ENCODE measurements around the gene CEMIP. TPM values are rescaled to one million over a fixed set of nuclear protein-coding genes. Genes with fewer than 3 reads are reported as not detected.

The CEMIP gene
- total and polyA plus RNA-seq, 4 experiments from 2014 or later = 0.03 to 0.23 (median 0.17) TPM; not detected in 1

DNA sequence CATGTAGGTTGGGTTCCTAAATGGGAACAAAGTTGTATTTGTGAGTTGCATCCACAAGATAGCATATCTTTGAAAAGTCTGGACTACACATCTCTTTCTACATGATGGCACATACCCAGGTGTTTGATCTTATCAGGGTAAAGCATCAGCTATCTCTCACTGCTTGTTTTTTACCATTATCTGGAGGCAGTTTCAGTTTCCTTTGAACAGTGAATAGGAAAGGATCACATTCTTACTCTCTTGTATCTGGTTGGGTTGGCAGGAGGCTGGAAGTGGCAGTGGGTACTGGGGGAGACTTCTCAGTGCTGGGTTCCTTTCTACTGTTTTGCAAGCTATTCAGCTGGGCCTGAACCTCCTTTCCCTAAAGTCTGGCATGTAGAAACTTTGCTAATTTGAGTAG is 4.1 kb downstream of the CEMIP start:
- DNase-seq = peak in 1 of 5 donors; percentile 11
- H3K36me3 ChIP-seq (ENCODE audit: insufficient read depth, low read length) = no peaks in the 10 kb centered on the region
- Mint-ChIP-seq H3K4me1 (peaks cover 5 to 25% (median 14%) of the 10 kb centered on the region in 4 donors), H3K27ac (no peak overlapping the region), H3K4me3 (peak overlapping the region in 2 of 8 donors; percentile 17), H3K9me3 (no peaks in the 10 kb centered on the region), H3K36me3 (no peaks in the 10 kb centered on the region), H3K27me3 (peaks cover 9 to 20% of the 10 kb centered on the region in 2 donors)
- H3K4me1 ChIP-seq (ENCODE audit: insufficient read depth, low read length) = peaks cover 5% of the 10 kb centered on the region
- ChIA-PET CTCF (ENCODE audit: partially characterized antibody) (interaction anchor here (1.4 kb wide), 1 partner anchor 327 kb away, joined by 4 read pairs; no protein-coding TSS in a partner anchor), POLR2A (ENCODE audit: partially characterized antibody) (no interaction called here)
- H3K27ac ChIP-seq (ENCODE audit: low read depth, low read length) = no peak overlapping the region
- H3K4me3 ChIP-seq (ENCODE audit: low read length in 2 of 2) = no peak overlapping the region
- H3K9me3 ChIP-seq (ENCODE audit: control insufficient read depth in 1 of 2, low read length in 2 of 2) = no peaks in the 10 kb centered on the region
- H3K27me3 ChIP-seq (ENCODE audit: insufficient read depth, low read length) = peaks cover 14% of the 10 kb centered on the region
- intact Hi-C loops (cut with micrococcal nuclease) = loop anchor here (10.0 kb wide), 1 partner anchor 52 kb away; no protein-coding TSS in a partner anchor

DNA sequence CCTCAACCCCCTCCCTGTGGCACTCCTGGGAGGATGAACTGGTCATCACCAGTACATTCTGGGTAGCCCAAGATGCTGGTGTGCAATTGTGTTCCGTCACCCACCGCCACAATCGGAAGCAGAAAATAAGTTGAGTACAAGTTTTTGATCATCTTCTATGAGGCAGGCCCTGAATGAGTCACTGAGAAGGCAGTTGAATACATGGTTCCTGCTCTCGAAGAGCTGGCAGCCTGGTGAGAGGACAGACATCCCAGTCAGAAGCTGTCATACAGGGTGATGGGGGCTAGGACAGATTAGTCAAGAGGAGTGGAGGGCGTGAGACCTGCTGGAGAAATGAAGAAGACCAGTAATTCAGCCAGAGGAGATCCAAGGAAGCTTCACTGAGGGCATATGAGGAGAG is 6.2 kb downstream of the CEMIP start:
- intact Hi-C loops (cut with micrococcal nuclease) = loop anchor here (10.0 kb wide), 1 partner anchor 49 kb away; no protein-coding TSS in a partner anchor

DNA sequence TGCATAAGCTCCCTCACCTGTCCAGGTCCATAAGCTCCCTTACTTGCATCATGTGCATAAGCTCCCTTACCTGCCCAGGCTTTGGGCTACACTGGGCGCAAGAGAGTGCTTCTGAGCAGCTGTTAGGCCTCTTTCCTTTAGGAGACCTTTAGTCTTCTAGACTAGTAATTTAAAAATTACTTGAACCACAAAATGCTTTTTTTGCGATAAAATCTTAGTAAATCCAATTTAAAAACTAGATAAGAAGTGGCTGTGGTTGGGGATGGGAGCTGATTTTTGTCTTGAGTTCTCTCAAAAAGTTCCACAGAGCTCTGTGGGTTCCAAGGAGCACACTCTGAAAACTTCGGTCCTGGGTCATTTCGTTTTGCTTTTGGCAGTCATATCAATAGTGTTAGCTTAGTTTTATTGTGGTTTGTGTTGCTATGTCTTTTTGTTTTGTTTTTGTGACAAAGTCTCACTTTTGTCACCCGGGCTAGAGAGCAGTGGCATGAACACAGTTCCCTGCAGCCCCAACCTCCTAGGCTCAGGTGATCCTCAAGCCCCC is 6.7 kb downstream of the CEMIP start:
- H3K27me3 ChIP-seq (ENCODE audit: insufficient read depth, low read length) = no peaks in the 10 kb centered on the region
- no peak overlapping the region for H3K4me3 ChIP-seq (ENCODE audit: low read length in 2 of 2)
- H3K4me1 ChIP-seq (ENCODE audit: insufficient read depth, low read length) = no peaks in the 10 kb centered on the region
- POLR2A ChIA-PET (ENCODE audit: partially characterized antibody) = no interaction called here
- Mint-ChIP-seq H3K4me3 (no peak overlapping the region), H3K4me1 (peaks cover 3 to 15% (median 11%) of the 10 kb centered on the region in 4 donors), H3K27me3 (peaks cover 9 to 10% of the 10 kb centered on the region in 2 donors), H3K9me3 (no peaks in the 10 kb centered on the region), H3K27ac (no peak overlapping the region), H3K36me3 (no peaks in the 10 kb centered on the region)
- intact Hi-C loops (cut with micrococcal nuclease) = loop anchor here (10.0 kb wide), 1 partner anchor 49 kb away; no protein-coding TSS in a partner anchor
- no peak for DNase-seq
- no peaks in the 10 kb centered on the region for H3K9me3 ChIP-seq (ENCODE audit: control insufficient read depth in 1 of 2, low read length in 2 of 2)
- CTCF ChIA-PET (ENCODE audit: partially characterized antibody) = interaction anchor here (2.6 kb wide), 1 partner anchor 10 kb away, joined by 18 read pairs; no protein-coding TSS in a partner anchor
- H3K36me3 ChIP-seq (ENCODE audit: insufficient read depth, low read length) = no peaks in the 10 kb centered on the region
- H3K27ac ChIP-seq (ENCODE audit: low read depth, low read length) = no peak overlapping the region

More for the DNA sequence above, 6.2 kb downstream of the CEMIP start:
- Histone ChIP-seq H3K27me3 (ENCODE audit: insufficient read depth, low read length) (peaks cover 1% of the 10 kb centered on the region), H3K36me3 (ENCODE audit: insufficient read depth, low read length) (no peaks in the 10 kb centered on the region), H3K4me1 (ENCODE audit: insufficient read depth, low read length) (no peaks in the 10 kb centered on the region), H3K27ac (ENCODE audit: low read depth, low read length) (no peak overlapping the region), H3K4me3 (ENCODE audit: low read length in 2 of 2) (no peak overlapping the region), H3K9me3 (ENCODE audit: control insufficient read depth in 1 of 2, low read length in 2 of 2) (no peaks in the 10 kb centered on the region)
- CTCF ChIA-PET (ENCODE audit: partially characterized antibody) = interaction anchor here (2.6 kb wide), 1 partner anchor 9 kb away, joined by 18 read pairs; no protein-coding TSS in a partner anchor
- H3K4me3 Mint-ChIP-seq = no peak overlapping the region
- POLR2A ChIA-PET (ENCODE audit: partially characterized antibody) = no interaction called here
- no peak for DNase-seq
- peaks cover 3 to 15% (median 11%) of the 10 kb centered on the region in 4 donors for H3K4me1 Mint-ChIP-seq
- no peak overlapping the region for H3K27ac Mint-ChIP-seq
- H3K9me3 Mint-ChIP-seq = no peaks in the 10 kb centered on the region
- peaks cover 4 to 8% of the 10 kb centered on the region in 2 donors for H3K27me3 Mint-ChIP-seq
- no peaks in the 10 kb centered on the region for H3K36me3 Mint-ChIP-seq

DNA sequence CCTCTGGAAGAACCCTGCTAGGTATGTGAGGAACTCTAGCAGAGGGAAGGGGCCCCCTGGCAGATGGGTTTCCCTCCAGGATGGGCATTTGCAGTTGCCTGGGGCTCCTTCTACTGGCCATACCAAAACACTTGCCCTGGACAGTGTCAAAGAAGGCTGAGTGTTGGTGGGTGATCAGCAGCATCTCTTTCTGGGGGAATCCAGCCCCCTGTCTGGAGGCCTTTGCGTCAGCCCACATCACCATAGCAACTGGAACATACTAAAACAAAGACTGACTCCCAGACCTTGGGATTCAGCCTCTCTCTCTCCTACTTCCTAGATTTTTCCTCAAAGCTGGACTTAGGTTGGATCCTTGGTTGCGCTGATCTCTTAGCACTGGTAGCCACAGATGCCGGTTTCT is 8.1 kb downstream of the CEMIP start:
- Histone ChIP-seq H3K4me1 (ENCODE audit: insufficient read depth, low read length) (no peaks in the 10 kb centered on the region), H3K36me3 (ENCODE audit: insufficient read depth, low read length) (no peaks in the 10 kb centered on the region), H3K27ac (ENCODE audit: low read depth, low read length) (no peak overlapping the region), H3K9me3 (ENCODE audit: control insufficient read depth in 1 of 2, low read length in 2 of 2) (no peaks in the 10 kb centered on the region), H3K4me3 (ENCODE audit: low read length in 2 of 2) (no peak overlapping the region), H3K27me3 (ENCODE audit: insufficient read depth, low read length) (no peaks in the 10 kb centered on the region)
- ChIA-PET CTCF (ENCODE audit: partially characterized antibody) (interaction anchor here (1.1 to 1.5 kb wide), 2 partner anchors 11 to 14 kb away, joined by 3 to 6 read pairs; no protein-coding TSS in a partner anchor), POLR2A (ENCODE audit: partially characterized antibody) (no interaction called here)
- no peaks in the 10 kb centered on the region for H3K9me3 Mint-ChIP-seq
- H3K36me3 Mint-ChIP-seq = no peaks in the 10 kb centered on the region
- peaks cover 5 to 11% of the 10 kb centered on the region in 2 donors for H3K27me3 Mint-ChIP-seq
- intact Hi-C loops (cut with micrococcal nuclease) = loop anchor here (10.0 kb wide), 1 partner anchor 47 kb away; no protein-coding TSS in a partner anchor
- peaks cover 3 to 15% (median 11%) of the 10 kb centered on the region in 4 donors for H3K4me1 Mint-ChIP-seq
- DNase-seq = no peak
- no peak overlapping the region for H3K27ac Mint-ChIP-seq
- H3K4me3 Mint-ChIP-seq = no peak overlapping the region

DNA sequence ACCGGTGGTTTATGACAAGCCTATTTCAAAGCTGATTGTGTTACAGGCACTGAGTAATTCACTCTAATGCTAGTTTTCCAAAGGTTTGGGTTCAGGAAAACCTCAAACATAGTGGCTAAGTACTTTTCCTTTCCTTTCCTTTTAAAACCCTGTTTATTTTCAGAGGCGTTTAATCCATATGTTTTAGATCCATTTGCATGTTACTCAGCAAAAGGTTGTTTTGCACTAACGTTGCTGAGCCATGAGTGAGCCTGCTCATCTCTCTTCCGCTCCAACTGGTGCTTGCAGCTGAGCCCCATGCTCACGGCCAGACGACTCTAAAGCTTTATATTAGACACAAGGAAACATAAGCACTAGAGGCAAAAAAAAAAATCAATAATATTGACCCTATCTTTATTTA is 9.4 kb downstream of the CEMIP start:
- peaks cover 0 to 5% (median 4%) of the 10 kb centered on the region in 4 donors for H3K4me1 Mint-ChIP-seq

DNA sequence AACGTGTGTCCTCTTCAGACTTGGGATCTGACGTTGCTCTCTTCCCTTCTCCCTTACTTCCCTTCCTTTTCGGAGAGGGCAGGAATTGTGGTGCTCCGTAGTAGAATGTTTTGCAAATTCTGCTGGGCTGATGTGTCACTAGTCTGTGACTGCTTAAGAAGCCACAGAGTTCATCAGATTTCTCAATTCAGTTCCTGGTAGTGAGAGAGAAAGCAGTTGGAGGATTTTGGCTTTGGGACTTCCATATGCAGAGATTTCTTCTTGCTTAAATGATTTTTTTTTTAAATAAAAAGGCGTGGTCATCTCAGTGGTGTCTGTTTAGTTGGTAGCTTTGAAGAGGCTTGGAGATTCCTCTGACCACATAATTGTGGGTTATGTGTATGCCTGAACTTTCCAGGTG is 10.1 kb downstream of the CEMIP start:
- Mint-ChIP-seq H3K27me3 (peaks cover 9 to 19% of the 10 kb centered on the region in 2 donors), H3K4me3 (no peak overlapping the region), H3K27ac (no peak overlapping the region), H3K9me3 (no peaks in the 10 kb centered on the region), H3K36me3 (no peaks in the 10 kb centered on the region), H3K4me1 (peaks cover 0 to 5% (median under 1%) of the 10 kb centered on the region in 4 donors)
- Histone ChIP-seq H3K9me3 (ENCODE audit: control insufficient read depth in 1 of 2, low read length in 2 of 2) (no peaks in the 10 kb centered on the region), H3K27ac (ENCODE audit: low read depth, low read length) (no peak overlapping the region), H3K36me3 (ENCODE audit: insufficient read depth, low read length) (no peaks in the 10 kb centered on the region), H3K4me3 (ENCODE audit: low read length in 2 of 2) (no peak overlapping the region), H3K27me3 (ENCODE audit: insufficient read depth, low read length) (no peaks in the 10 kb centered on the region), H3K4me1 (ENCODE audit: insufficient read depth, low read length) (no peaks in the 10 kb centered on the region)
- ChIA-PET POLR2A (ENCODE audit: partially characterized antibody) (no interaction called here), CTCF (ENCODE audit: partially characterized antibody) (interaction anchor here (1.1 kb wide), 1 partner anchor 13 kb away, joined by 3 read pairs; no protein-coding TSS in a partner anchor)
- intact Hi-C loops (cut with micrococcal nuclease) = loop anchor here (10.0 kb wide), 1 partner anchor 46 kb away; no protein-coding TSS in a partner anchor
- no peak for DNase-seq

More for the DNA sequence above, 9.4 kb downstream of the CEMIP start:
- no peaks in the 10 kb centered on the region for H3K4me1 ChIP-seq (ENCODE audit: insufficient read depth, low read length)
- ChIA-PET CTCF (ENCODE audit: partially characterized antibody) (interaction anchor here (1.5 kb wide), 1 partner anchor 12 kb away, joined by 6 read pairs; no protein-coding TSS in a partner anchor), POLR2A (ENCODE audit: partially characterized antibody) (no interaction called here)
- H3K9me3 Mint-ChIP-seq = no peaks in the 10 kb centered on the region
- no peaks in the 10 kb centered on the region for H3K36me3 ChIP-seq (ENCODE audit: insufficient read depth, low read length)
- H3K9me3 ChIP-seq (ENCODE audit: control insufficient read depth in 1 of 2, low read length in 2 of 2) = no peaks in the 10 kb centered on the region
- no peaks in the 10 kb centered on the region for H3K36me3 Mint-ChIP-seq
- no peak overlapping the region for H3K27ac ChIP-seq (ENCODE audit: low read depth, low read length)
- peaks cover 9 to 17% of the 10 kb centered on the region in 2 donors for H3K27me3 Mint-ChIP-seq
- H3K4me3 Mint-ChIP-seq = no peak overlapping the region
- H3K27me3 ChIP-seq (ENCODE audit: insufficient read depth, low read length) = no peaks in the 10 kb centered on the region
- H3K27ac Mint-ChIP-seq = peak overlapping the region in 1 of 7 donors; percentile 51
- no peak for DNase-seq
- no peak overlapping the region for H3K4me3 ChIP-seq (ENCODE audit: low read length in 2 of 2)
- intact Hi-C loops (cut with micrococcal nuclease) = loop anchor here (10.0 kb wide), 1 partner anchor 46 kb away; no protein-coding TSS in a partner anchor

DNA sequence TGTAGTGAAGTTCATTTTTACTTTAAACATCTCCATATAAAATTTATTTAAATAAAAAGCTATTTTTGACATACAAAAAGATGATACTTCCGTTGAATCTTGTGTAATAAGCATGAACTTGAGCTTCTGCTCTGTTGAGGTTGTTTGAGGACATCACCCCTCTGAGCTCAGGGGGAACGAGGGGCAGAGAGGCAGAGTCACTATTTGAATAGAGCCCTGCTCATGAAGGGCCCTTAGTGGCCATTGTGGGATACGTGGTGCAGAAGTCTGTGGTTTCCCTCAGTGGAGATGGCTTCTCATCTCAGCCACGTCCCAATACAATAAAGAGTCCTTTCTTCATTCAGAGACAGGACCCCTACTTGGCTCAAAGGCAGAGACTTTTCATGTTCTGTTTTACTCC is 10.6 kb downstream of the CEMIP start:
- Histone ChIP-seq H3K4me1 (ENCODE audit: insufficient read depth, low read length) (no peaks in the 10 kb centered on the region), H3K27ac (ENCODE audit: low read depth, low read length) (no peak overlapping the region), H3K4me3 (ENCODE audit: low read length in 2 of 2) (no peak overlapping the region), H3K9me3 (ENCODE audit: control insufficient read depth in 1 of 2, low read length in 2 of 2) (no peaks in the 10 kb centered on the region), H3K36me3 (ENCODE audit: insufficient read depth, low read length) (no peaks in the 10 kb centered on the region), H3K27me3 (ENCODE audit: insufficient read depth, low read length) (no peaks in the 10 kb centered on the region)
- Mint-ChIP-seq H3K4me3 (no peak overlapping the region), H3K9me3 (no peaks in the 10 kb centered on the region), H3K27me3 (peaks cover 11 to 19% of the 10 kb centered on the region in 2 donors), H3K36me3 (no peaks in the 10 kb centered on the region), H3K27ac (no peak overlapping the region), H3K4me1 (peaks cover 0 to 5% (median under 1%) of the 10 kb centered on the region in 4 donors)
- intact Hi-C loops (cut with micrococcal nuclease) = loop anchor here (10.0 kb wide), 1 partner anchor 45 kb away; no protein-coding TSS in a partner anchor
- ChIA-PET POLR2A (ENCODE audit: partially characterized antibody) (no interaction called here), CTCF (ENCODE audit: partially characterized antibody) (interaction anchor here (1.1 kb wide), 1 partner anchor 13 kb away, joined by 3 read pairs; no protein-coding TSS in a partner anchor)
- DNase-seq = no peak

Data from CD4-positive, alpha-beta memory T cell (primary cell).